ENCODE measurements around the gene SEC14L5. TPM values are rescaled to one million over a fixed set of nuclear protein-coding genes. Genes with fewer than 3 reads are reported as not detected.

Gene SEC14L5
- total RNA-seq, 1 donor from 2014 or later: 0.41 TPM

DNA sequence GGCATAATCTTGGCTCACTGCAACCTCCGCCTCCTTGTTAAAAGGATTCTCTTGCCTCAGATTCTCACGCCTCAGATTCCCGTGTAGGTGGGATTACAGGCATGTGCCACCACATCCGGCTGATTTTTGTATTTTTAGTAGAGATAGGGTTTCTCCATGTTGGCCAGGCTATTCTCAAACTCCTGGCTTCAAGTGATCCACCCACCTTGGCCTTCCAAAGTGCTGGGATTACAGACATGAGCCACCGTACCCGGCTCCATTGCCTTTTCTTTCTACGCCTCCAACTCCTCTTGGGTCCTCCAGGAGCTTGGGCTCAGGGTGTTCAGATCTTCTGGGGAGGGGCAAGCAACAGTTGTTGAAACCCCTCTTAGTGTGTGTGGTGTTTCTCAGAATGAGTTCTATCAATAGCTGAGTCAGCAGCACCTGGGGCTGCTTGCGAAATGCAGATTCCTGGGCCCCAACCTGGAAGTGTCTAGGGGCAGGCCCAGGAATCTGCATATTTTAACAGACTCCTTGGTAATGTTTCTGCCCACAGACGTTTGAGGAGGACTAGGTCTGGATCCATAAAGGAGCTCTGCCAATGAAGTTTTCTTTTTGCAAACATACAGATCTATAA, 31.4 kb downstream of the SEC14L5 start:
- H3K27ac ChIP-seq: no peak overlapping the region
- no peak for TF ChIP-seq EZH2phosphoT487 (IDR thresholded peaks at IDR 0.05)
- TF ChIP-seq EZH2 (IDR thresholded peaks at IDR 0.05): no peak
- TF ChIP-seq CTCF (IDR thresholded peaks at IDR 0.05): no peak
- peaks cover 8% of the 10 kb centered on the region for H3F3A ChIP-seq (ENCODE audit: low read depth)
- H3K4me3 ChIP-seq: no peak overlapping the region
- H3K27me3 ChIP-seq: peaks cover 52% of the 10 kb centered on the region
- Mint-ChIP-seq H3K9me3 (peaks cover 5% of the 10 kb centered on the region), H3K4me3 (no peak overlapping the region), H3K36me3 (no peaks in the 10 kb centered on the region), H3K27ac (no peak overlapping the region), H3K4me1 (no peaks in the 10 kb centered on the region), H3K27me3 (ENCODE audit: insufficient read depth, low read depth) (peaks cover 38% of the 10 kb centered on the region)
- H3K9ac ChIP-seq: no peak overlapping the region
- H3K79me2 ChIP-seq (ENCODE audit: low read depth): no peaks in the 10 kb centered on the region
- no peaks in the 10 kb centered on the region for H3K9me3 ChIP-seq (ENCODE audit: low read depth)
- no peak overlapping the region for H2AFZ ChIP-seq (replicated peaks)
- no peaks in the 10 kb centered on the region for H3K36me3 ChIP-seq
- no peak for DNase-seq (ENCODE audit: low spot score)
- no peaks in the 10 kb centered on the region for H4K20me1 ChIP-seq (ENCODE audit: low read depth)
- H3K4me2 ChIP-seq: no peak overlapping the region
- H3K4me1 ChIP-seq: no peaks in the 10 kb centered on the region

DNA sequence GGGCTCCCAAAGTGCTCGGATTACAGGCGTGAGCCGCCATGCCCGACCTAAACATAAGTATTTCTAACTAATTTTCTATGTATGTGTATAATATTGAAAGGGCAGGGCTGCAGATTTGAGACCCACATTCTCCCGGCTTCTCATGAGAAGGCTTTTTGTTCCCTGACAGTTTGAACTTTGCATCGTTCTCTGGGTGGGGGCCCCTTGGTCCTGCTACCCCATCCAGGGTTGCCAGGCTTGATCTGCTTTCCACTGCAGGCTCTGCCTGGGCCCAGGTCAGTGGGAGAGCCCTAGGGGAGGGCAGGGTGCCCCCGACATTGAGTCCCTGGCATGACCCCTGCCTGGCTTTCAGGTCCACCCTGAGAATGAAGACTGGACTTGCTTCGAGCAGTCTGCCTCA, 32.3 kb downstream of the SEC14L5 start:
- Histone ChIP-seq H3K36me3 (no peaks in the 10 kb centered on the region), H4K20me1 (ENCODE audit: low read depth) (no peaks in the 10 kb centered on the region), H3K9ac (no peak overlapping the region), H3K27me3 (peaks cover 42% of the 10 kb centered on the region), H3K27ac (no peak overlapping the region), H3K9me3 (ENCODE audit: low read depth) (no peaks in the 10 kb centered on the region), H3K79me2 (ENCODE audit: low read depth) (no peaks in the 10 kb centered on the region), H3K4me2 (no peak overlapping the region), H3F3A (ENCODE audit: low read depth) (peaks cover 16% of the 10 kb centered on the region), H3K4me3 (no peak overlapping the region), H3K4me1 (peaks cover 9% of the 10 kb centered on the region), H2AFZ (replicated peaks) (no peak overlapping the region)
- H3K4me3 Mint-ChIP-seq: no peak overlapping the region
- H3K36me3 Mint-ChIP-seq: no peaks in the 10 kb centered on the region
- H3K4me1 Mint-ChIP-seq: peaks cover 9% of the 10 kb centered on the region
- H3K27me3 Mint-ChIP-seq (ENCODE audit: insufficient read depth, low read depth): peaks cover 38% of the 10 kb centered on the region
- DNase-seq (ENCODE audit: low spot score): no peak
- H3K9me3 Mint-ChIP-seq: peaks cover 5% of the 10 kb centered on the region
- TF ChIP-seq EZH2 (IDR thresholded peaks at IDR 0.05) (no peak), CTCF (IDR thresholded peaks at IDR 0.05) (no peak), EZH2phosphoT487 (IDR thresholded peaks at IDR 0.05) (no peak)
- H3K27ac Mint-ChIP-seq: no peak overlapping the region

- peaks cover 5% of the 10 kb centered on the region for H3K9me3 Mint-ChIP-seq
- H3K4me1 ChIP-seq: peaks cover 9% of the 10 kb centered on the region
- H3K79me2 ChIP-seq (ENCODE audit: low read depth): no peaks in the 10 kb centered on the region
- H3F3A ChIP-seq (ENCODE audit: low read depth): peaks cover 14% of the 10 kb centered on the region
- H3K4me3 ChIP-seq: no peak overlapping the region
- H3K4me3 Mint-ChIP-seq: no peak overlapping the region
- H3K27me3 ChIP-seq: peaks cover 29% of the 10 kb centered on the region
- TF ChIP-seq EZH2 (IDR thresholded peaks at IDR 0.05) (no peak), EZH2phosphoT487 (IDR thresholded peaks at IDR 0.05) (no peak), CTCF (IDR thresholded peaks at IDR 0.05) (no peak)
- peaks cover 9% of the 10 kb centered on the region for H3K4me1 Mint-ChIP-seq
- H3K27ac ChIP-seq: no peak overlapping the region
- no peaks in the 10 kb centered on the region for H3K36me3 ChIP-seq
- no peaks in the 10 kb centered on the region for H4K20me1 ChIP-seq (ENCODE audit: low read depth)
- H3K27me3 Mint-ChIP-seq (ENCODE audit: insufficient read depth, low read depth): peaks cover 28% of the 10 kb centered on the region
- no peaks in the 10 kb centered on the region for H3K9me3 ChIP-seq (ENCODE audit: low read depth)
- no peaks in the 10 kb centered on the region for H3K36me3 Mint-ChIP-seq
- H2AFZ ChIP-seq (replicated peaks): no peak overlapping the region
- no peak overlapping the region for H3K4me2 ChIP-seq
- no peak overlapping the region for H3K27ac Mint-ChIP-seq
- no peak for DNase-seq (ENCODE audit: low spot score)
- H3K9ac ChIP-seq: no peak overlapping the region
These were observed 33.6 kb downstream of the SEC14L5 start for GRCh38 chr16:4991754-4992153.

Data from neural progenitor cell (in vitro differentiated cells).